ENCODE results near the gene FRMD4A.

DNA sequence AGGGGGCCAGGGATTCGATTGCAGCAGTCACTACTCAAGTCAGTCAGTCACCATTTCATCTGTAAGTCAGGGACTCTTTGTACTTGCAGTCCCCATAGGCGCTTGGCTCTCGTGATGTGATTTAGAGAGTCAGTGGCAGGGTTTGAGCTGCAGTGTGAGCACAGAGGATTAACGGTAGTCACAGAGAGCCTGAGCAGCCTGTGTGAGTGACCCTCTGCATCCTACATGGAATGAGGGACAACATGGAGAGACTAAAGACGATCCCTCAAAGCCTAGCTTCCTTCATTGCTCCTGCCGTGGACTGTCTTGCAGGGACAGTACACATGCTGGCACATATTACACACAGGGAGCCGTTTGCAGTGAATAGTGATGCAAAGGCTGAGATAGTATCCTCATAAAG lies 687.7 kb downstream of the FRMD4A start:
- TF ChIP-seq USF2 (IDR thresholded peaks at IDR 0.05; ENCODE audit: borderline replicate concordance, low read depth, low read length) = no peak
- TF ChIP-seq CTCF (IDR thresholded peaks at IDR 0.05 in 2 of 3, conservative IDR thresholded peaks at IDR 0.05 in 1 of 3; ENCODE audit: control insufficient read depth in 2 of 3, extremely low read depth in 1 of 3, insufficient read depth in 1 of 3, low read depth in 3 of 3, low read length in 3 of 3) = no peak
- no peak; the same call in 1 of the 2 replicates for TF ChIP-seq POLR2AphosphoS5 (IDR thresholded peaks at IDR 0.05; ENCODE audit: low read length)
- TF ChIP-seq TBL1XR1 (IDR thresholded peaks at IDR 0.05; ENCODE audit: low read depth, low read length) = no peak
- TF ChIP-seq POLR2A (IDR thresholded peaks at IDR 0.05; ENCODE audit: low read depth, low read length) = no peak
- TF ChIP-seq KDM1A (IDR thresholded peaks at IDR 0.05; ENCODE audit: borderline replicate concordance) = no peak

Data from GM12878 (cell line).